ENCODE results near the gene CDK14.

GRCh38 chr7:91230100-91230499, 634.0 kb downstream of the CDK14 start:
- TF ChIP-seq CTCF (IDR thresholded peaks at IDR 0.05; ENCODE audit: low read length) = no peak
- no peak for TF ChIP-seq EZH2 (IDR thresholded peaks at IDR 0.05; ENCODE audit: borderline replicate concordance, low read length)
